Measurements from ENCODE around the gene SELENON. TPM values are rescaled to one million over a fixed set of nuclear protein-coding genes. Genes with fewer than 3 reads are reported as not detected.
A peak's percentile ranks its signal among the peaks of the same experiment; 100 is the strongest.

SELENON gene
- polyA plus RNA-seq, 12 donors: 46.6 to 86.5 (median 57.8) TPM; not detected in 1

- DNase-seq: no peak
Measured at GRCh38 chr1:25767437-25767770, 32.6 kb upstream of the SELENON start.

- DNase-seq: no peak
Measured at GRCh38 chr1:25768999-25769398, 31.0 kb upstream of the SELENON start.

- no peak for DNase-seq
Measured at GRCh38 chr1:25769625-25770383, 30.2 kb upstream of the SELENON start.

GRCh38 chr1:25770541-25771220, 29.3 kb upstream of the SELENON start:
- no peak for DNase-seq

GRCh38 chr1:25771221-25772114, 28.5 kb upstream of the SELENON start:
- peak; percentile 37 for DNase-seq

GRCh38 chr1:25772164-25772563, 27.8 kb upstream of the SELENON start:
- DNase-seq: no peak

- DNase-seq: no peak
Measured at GRCh38 chr1:25772692-25773245, 27.2 kb upstream of the SELENON start.

GRCh38 chr1:25773441-25774125, 26.4 kb upstream of the SELENON start:
- DNase-seq: no peak

GRCh38 chr1:25774206-25774803, 25.7 kb upstream of the SELENON start:
- no peak for DNase-seq

- no peak for DNase-seq
Measured at GRCh38 chr1:25774921-25775771, 24.8 kb upstream of the SELENON start.

GRCh38 chr1:25779388-25779787, 20.6 kb upstream of the SELENON start:
- no peak for DNase-seq

GRCh38 chr1:25779894-25780293, 20.1 kb upstream of the SELENON start:
- DNase-seq: no peak

- no peak for DNase-seq
Measured at GRCh38 chr1:25780318-25781129, 19.5 kb upstream of the SELENON start.

- DNase-seq: no peak
Measured at GRCh38 chr1:25781130-25781433, 18.9 kb upstream of the SELENON start.

GRCh38 chr1:25782608-25783201, 17.3 kb upstream of the SELENON start:
- DNase-seq: no peak

GRCh38 chr1:25784575-25785051, 15.4 kb upstream of the SELENON start:
- DNase-seq: no peak

- no peak for DNase-seq
Measured at GRCh38 chr1:25785333-25786067, 14.5 kb upstream of the SELENON start.
